Gastroesophageal sphincter (tissue), 3 donors: Measurements from ENCODE around the gene PRKAR1B.

Experiments
- POLR2A ChIP-seq, 2 donors: fragments of 450-650 bp; IDR thresholded peaks; one replicate each; pipeline ENCODE4 v1.6.1; 2017; ENCODE audit warnings: antibody characterized with exemption in 2 of 2, mild to moderate bottlenecking in 2 of 2, moderate library complexity in 1 of 2
- TF ChIP-seq, protein P1 (sequence below), 4 experiments: fragments of 200-600 bp in 2 of 4; fragments of 450-650 bp in 2 of 4; sonication (generic) in 1 of 4; IDR thresholded peaks; one replicate each; pipeline ENCODE4 v1.5.1; 2017 to 2019; ENCODE audit warnings: antibody characterized with exemption in 4 of 4, mild to moderate bottlenecking in 2 of 4, moderate library complexity in 2 of 4

DNA sequence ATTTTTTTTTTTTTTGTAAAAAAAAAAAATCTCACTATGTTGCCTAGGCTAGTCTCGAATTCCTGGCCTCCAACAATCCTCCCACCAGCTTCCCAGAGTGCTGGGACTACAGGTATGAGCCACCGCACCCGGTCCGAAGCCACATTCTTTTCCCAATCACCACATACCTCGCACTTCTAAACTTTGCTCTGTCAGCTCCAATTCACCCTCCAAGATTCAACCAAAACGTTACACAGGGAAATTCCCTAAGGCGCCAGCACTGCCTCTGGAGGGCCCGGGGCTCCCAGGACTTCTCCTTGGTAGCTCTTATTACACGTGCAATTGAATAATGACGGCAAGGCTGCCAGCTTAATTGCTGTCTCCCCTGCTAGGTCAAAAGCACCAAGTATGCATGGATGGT lies 10.9 kb downstream of the PRKAR1B start:
- TF ChIP-seq, protein P1, sequence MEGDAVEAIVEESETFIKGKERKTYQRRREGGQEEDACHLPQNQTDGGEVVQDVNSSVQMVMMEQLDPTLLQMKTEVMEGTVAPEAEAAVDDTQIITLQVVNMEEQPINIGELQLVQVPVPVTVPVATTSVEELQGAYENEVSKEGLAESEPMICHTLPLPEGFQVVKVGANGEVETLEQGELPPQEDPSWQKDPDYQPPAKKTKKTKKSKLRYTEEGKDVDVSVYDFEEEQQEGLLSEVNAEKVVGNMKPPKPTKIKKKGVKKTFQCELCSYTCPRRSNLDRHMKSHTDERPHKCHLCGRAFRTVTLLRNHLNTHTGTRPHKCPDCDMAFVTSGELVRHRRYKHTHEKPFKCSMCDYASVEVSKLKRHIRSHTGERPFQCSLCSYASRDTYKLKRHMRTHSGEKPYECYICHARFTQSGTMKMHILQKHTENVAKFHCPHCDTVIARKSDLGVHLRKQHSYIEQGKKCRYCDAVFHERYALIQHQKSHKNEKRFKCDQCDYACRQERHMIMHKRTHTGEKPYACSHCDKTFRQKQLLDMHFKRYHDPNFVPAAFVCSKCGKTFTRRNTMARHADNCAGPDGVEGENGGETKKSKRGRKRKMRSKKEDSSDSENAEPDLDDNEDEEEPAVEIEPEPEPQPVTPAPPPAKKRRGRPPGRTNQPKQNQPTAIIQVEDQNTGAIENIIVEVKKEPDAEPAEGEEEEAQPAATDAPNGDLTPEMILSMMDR (IDR thresholded peaks at IDR 0.05), result no peak
- TF ChIP-seq POLR2A (IDR thresholded peaks at IDR 0.05), result no peak
